C4-2B (cell line): ENCODE measurements around the gene LMF1.

Source experiments
- ZFX ChIP-seq: fragments of 450-650 bp; IDR thresholded peaks from 2 replicates; pipeline ENCODE4 v1.6.1; 2017
- TF ChIP-seq, protein P1 (sequence below): fragments of 450-650 bp; conservative IDR thresholded peaks from 2 replicates; pipeline ENCODE4 v1.5.1; 2017; ENCODE audit warnings: mild to moderate bottlenecking

DNA sequence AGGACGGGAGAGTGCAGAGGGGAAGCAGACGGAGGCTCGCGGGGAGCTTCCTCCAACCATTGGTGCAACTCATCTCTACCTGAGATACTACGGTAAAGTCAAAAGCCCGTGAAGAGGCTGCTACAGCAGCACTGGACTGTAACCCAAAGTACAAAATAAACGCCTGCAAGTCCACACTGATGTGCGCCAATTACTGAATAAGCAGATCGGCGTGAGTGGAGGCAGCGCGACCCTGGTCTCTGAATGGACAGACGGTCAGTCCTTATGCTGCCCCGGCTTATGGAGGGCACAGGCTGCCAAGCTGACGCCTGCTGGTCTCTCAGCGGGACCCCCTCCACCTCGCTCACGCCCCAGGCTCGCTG, 58.5 kb downstream of the LMF1 start:
- TF ChIP-seq, protein P1, sequence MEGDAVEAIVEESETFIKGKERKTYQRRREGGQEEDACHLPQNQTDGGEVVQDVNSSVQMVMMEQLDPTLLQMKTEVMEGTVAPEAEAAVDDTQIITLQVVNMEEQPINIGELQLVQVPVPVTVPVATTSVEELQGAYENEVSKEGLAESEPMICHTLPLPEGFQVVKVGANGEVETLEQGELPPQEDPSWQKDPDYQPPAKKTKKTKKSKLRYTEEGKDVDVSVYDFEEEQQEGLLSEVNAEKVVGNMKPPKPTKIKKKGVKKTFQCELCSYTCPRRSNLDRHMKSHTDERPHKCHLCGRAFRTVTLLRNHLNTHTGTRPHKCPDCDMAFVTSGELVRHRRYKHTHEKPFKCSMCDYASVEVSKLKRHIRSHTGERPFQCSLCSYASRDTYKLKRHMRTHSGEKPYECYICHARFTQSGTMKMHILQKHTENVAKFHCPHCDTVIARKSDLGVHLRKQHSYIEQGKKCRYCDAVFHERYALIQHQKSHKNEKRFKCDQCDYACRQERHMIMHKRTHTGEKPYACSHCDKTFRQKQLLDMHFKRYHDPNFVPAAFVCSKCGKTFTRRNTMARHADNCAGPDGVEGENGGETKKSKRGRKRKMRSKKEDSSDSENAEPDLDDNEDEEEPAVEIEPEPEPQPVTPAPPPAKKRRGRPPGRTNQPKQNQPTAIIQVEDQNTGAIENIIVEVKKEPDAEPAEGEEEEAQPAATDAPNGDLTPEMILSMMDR, result no peak
- TF ChIP-seq ZFX, result no peak
